Body of pancreas (tissue), 4 donors: ENCODE data around the gene LSP1. TPM values are rescaled to one million over a fixed set of nuclear protein-coding genes. Genes with fewer than 3 reads are reported as not detected.

Experiments
- ATAC-seq: fragments of 150-250 bp; one replicate; pipeline ENCODE4 v1.9.1; 2016
- DNase-seq, 4 donors: peaks; one replicate each; pipeline ENCODE4 v3.0.0-alpha.2; 2019
- H3K27ac ChIP-seq, 4 donors: fragments of 200-600 bp; sonication (generic); 1 replicate in 3 of 4; 2 replicates in 1 of 4; pipeline versions ENCODE4 v1.5.1 to v1.6.1; 2016 to 2019; ENCODE audit warnings: mild to moderate bottlenecking in 1 of 4, mixed read lengths in 1 of 4, moderate library complexity in 1 of 4
- H3K27me3 ChIP-seq, 2 donors: fragments of 200-600 bp; sonication (generic); one replicate each; pipeline ENCODE4 v1.6.0; 2016; ENCODE audit warnings: mild to moderate bottlenecking in 1 of 2
- H3K36me3 ChIP-seq, 2 donors: fragments of 200-600 bp; sonication (generic); replicated peaks in 1 of 2; 2 replicates each; pipeline ENCODE4 v1.5.1; 2016; ENCODE audit warnings: low read depth in 2 of 2; ENCODE audit not compliant: insufficient read depth in 1 of 2
- H3K4me1 ChIP-seq: fragments of 200-600 bp; sonication (generic); one replicate; pipeline ENCODE4 v1.6.0; 2016
- H3K4me3 ChIP-seq, 2 donors: fragments of 200-600 bp; sonication (generic); 1 replicate in 1 of 2; 2 replicates in 1 of 2; pipeline ENCODE4 v1.5.1; 2016 to 2019
- H3K9me3 ChIP-seq, 3 donors: fragments of 200-600 bp; sonication (generic); 1 replicate in 2 of 3; 2 replicates in 1 of 3; pipeline ENCODE4 v1.5.1; 2016
- CTCF ChIP-seq, 7 experiments: fragments of 450-650 bp in 4 of 7; fragments of 200-600 bp in 3 of 7; sonication (generic) in 3 of 7; IDR thresholded peaks; one replicate each; pipeline ENCODE4 v1.5.1; 2016 to 2019; ENCODE audit warnings: antibody characterized with exemption in 7 of 7
- POLR2A ChIP-seq, 3 donors: fragments of 450-650 bp; IDR thresholded peaks; one replicate each; pipeline ENCODE4 v1.6.1; 2016; ENCODE audit warnings: antibody characterized with exemption in 3 of 3, mild to moderate bottlenecking in 2 of 3
- WGBS, 2 donors: methylation state at CpG; one replicate each; pipeline ENCODE4 v1.1.5; 2017; 5-methylcytosine and 5-hydroxymethylcytosine counted together
- intact Hi-C: fragments of 100-400 bp; cut with DNase I; formaldehyde crosslinking; loops from one replicate; pipeline ENCODE4 v1.15.1; 2023
- total RNA-seq, 2 donors: library from RNA; depleted of rRNA; stranded (reverse); fragments of >200 nt; gene quantifications; one replicate each; pipeline ENCODE4 v1.1.0, GENCODE V29; 2016

Gene LSP1
- total RNA-seq, 2 donors from 2014 or later: 9.9 to 11.5 TPM

- WGBS, 2 donors: 77 to 92% methylated on average over 5 to 7 of the region's 7 CpGs
- no peak overlapping the region for H3K27ac ChIP-seq
- H3K4me1 ChIP-seq: no peaks in the 10 kb centered on the region
- H3K4me3 ChIP-seq: no peak overlapping the region
- DNase-seq (no peak), ATAC-seq (no peak)
- H3K9me3 ChIP-seq: no peaks in the 10 kb centered on the region
- no peaks in the 10 kb centered on the region for H3K36me3 ChIP-seq
- no peaks in the 10 kb centered on the region for H3K27me3 ChIP-seq
- intact Hi-C loops: no loop called here
- no peak for TF ChIP-seq POLR2A (IDR thresholded peaks at IDR 0.05)
- TF ChIP-seq CTCF (IDR thresholded peaks at IDR 0.05): no peak
These were observed 37.1 kb upstream of the LSP1 start for GRCh38 chr11:1815751-1816150.

DNA sequence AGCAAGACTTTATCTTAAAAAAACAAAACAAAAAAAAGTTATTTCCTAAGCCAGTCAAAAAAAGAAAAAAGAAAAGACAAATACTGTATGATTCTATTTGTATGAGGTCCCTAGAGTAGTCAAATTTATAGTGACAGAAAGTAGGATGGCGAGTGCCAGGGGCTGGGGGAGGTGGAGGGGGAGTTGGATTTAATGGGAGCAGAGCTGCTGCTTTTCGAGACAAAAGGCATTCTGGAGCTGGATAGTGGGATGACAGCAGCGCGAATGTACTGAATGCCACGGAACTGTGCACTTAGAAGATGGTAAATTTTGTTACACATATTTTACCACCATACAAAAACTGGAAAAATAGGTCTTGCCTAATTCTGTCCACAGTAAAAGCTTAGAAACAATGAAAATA is 35.9 kb upstream of the LSP1 start:
- ATAC-seq: no peak
- Histone ChIP-seq H3K4me1 (no peaks in the 10 kb centered on the region), H3K9me3 (no peaks in the 10 kb centered on the region), H3K36me3 (no peaks in the 10 kb centered on the region), H3K27ac (no peak overlapping the region), H3K27me3 (no peaks in the 10 kb centered on the region), H3K4me3 (no peak overlapping the region)
- WGBS, 2 donors: 87 to 90% methylated on average over 5 of the region's 5 CpGs
- no peak for DNase-seq
- TF ChIP-seq CTCF (IDR thresholded peaks at IDR 0.05): no peak
- TF ChIP-seq POLR2A (IDR thresholded peaks at IDR 0.05): no peak
- intact Hi-C loops: no loop called here

GRCh38 chr11:1817511-1817910 is 35.4 kb upstream of the LSP1 start:
- H3K27me3 ChIP-seq: no peaks in the 10 kb centered on the region
- no peak for TF ChIP-seq POLR2A (IDR thresholded peaks at IDR 0.05)
- no peak for TF ChIP-seq CTCF (IDR thresholded peaks at IDR 0.05)
- no peaks in the 10 kb centered on the region for H3K36me3 ChIP-seq
- H3K27ac ChIP-seq: no peak overlapping the region
- WGBS, 2 donors: 90 to 100% methylated on average over 1 of the region's 1 CpG
- intact Hi-C loops: no loop called here
- H3K4me1 ChIP-seq: no peaks in the 10 kb centered on the region
- ATAC-seq (no peak), DNase-seq (no peak)
- H3K9me3 ChIP-seq: no peaks in the 10 kb centered on the region
- no peak overlapping the region for H3K4me3 ChIP-seq

GRCh38 chr11:1819074-1819473 is 33.8 kb upstream of the LSP1 start:
- Histone ChIP-seq H3K4me1 (peaks cover 6% of the 10 kb centered on the region), H3K4me3 (no peak overlapping the region), H3K27ac (no peak overlapping the region), H3K9me3 (no peaks in the 10 kb centered on the region), H3K27me3 (no peaks in the 10 kb centered on the region), H3K36me3 (no peaks in the 10 kb centered on the region)
- no peak for ATAC-seq
- DNase-seq: no peak
- intact Hi-C loops: no loop called here
- no peak for TF ChIP-seq POLR2A (IDR thresholded peaks at IDR 0.05)
- TF ChIP-seq CTCF (IDR thresholded peaks at IDR 0.05): no peak
- 96% methylated on average over 3 of the region's 3 CpGs; no CpG with 5 or more reads in 1 of the 2 donors for WGBS, 2 donors

DNA sequence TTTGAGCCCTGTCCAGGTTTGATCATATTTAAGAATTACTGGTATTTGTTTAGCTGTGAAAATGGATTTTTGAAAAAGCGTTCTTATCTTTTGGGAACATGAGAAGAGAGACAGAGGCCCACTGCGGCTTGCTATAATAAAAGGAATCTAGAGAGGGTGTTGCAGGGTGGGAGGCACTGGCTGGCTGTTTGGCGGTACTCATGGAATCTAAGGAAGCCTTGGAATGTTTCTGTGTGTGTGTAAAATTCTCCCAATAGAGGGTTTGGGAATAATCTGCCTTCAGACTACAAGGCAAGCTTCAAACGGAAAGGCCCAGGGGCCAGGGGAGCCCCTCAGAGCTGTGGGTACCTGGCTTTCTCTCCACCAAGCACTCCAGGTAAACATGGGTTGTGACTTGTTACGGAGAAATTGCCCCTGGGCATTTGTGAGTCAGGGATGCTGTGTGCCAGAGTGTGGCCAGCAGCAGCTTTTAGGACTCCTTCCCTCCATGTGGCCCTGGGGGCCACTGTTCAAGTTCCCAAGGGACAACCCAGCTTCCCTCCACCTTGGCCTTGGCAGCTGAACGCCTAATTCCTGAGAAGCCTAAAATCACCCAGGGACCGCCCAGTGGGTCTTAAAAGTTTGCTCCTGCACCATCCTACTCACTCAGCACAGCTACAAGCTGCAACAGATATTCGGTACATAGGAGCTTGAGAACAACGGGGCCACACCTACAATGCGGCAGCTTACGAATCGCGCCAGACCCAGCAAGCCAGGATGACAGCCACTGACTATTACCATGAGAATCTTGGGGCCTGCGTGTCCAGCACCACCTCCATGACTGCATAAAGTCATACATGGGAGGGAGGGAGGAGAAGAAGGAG is 32.2 kb upstream of the LSP1 start:
- intact Hi-C loops: loop anchor here (5.0 kb wide), 2 partner anchors 53 to 123 kb away; partner anchors contain the start of gene KRTAP5-6
- Histone ChIP-seq H3K27me3 (no peaks in the 10 kb centered on the region), H3K4me1 (peaks cover 21% of the 10 kb centered on the region), H3K9me3 (no peaks in the 10 kb centered on the region), H3K4me3 (no peak overlapping the region), H3K27ac (no peak overlapping the region), H3K36me3 (no peaks in the 10 kb centered on the region)
- 83 to 87% methylated on average over 12 to 13 of the region's 14 CpGs for WGBS, 2 donors
- no peak for TF ChIP-seq CTCF (IDR thresholded peaks at IDR 0.05)
- no peak for TF ChIP-seq POLR2A (IDR thresholded peaks at IDR 0.05)
- DNase-seq (no peak), ATAC-seq (no peak)
